ENCODE measurements around the gene PTPN4.

DNA sequence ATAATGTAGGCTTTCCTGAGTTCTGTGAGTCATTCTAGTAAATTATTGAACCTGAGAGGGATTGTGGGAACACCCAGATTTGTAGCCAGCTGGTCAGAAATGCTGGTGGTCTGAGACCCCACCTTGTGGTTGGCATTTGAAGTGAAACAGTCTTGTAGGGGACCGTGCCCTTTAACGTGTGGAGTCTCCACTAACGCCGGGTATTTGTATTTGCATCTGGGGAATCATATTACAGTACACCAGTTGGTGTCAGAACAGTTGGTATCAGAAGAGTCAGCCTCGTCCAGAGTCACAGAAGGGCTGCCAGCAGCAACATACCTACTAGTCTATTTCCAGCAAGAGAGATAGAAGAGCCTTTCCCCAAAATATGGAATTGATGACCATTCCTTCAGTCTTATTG lies 38.3 kb upstream of the PTPN4 start:
- TF ChIP-seq, protein P1, sequence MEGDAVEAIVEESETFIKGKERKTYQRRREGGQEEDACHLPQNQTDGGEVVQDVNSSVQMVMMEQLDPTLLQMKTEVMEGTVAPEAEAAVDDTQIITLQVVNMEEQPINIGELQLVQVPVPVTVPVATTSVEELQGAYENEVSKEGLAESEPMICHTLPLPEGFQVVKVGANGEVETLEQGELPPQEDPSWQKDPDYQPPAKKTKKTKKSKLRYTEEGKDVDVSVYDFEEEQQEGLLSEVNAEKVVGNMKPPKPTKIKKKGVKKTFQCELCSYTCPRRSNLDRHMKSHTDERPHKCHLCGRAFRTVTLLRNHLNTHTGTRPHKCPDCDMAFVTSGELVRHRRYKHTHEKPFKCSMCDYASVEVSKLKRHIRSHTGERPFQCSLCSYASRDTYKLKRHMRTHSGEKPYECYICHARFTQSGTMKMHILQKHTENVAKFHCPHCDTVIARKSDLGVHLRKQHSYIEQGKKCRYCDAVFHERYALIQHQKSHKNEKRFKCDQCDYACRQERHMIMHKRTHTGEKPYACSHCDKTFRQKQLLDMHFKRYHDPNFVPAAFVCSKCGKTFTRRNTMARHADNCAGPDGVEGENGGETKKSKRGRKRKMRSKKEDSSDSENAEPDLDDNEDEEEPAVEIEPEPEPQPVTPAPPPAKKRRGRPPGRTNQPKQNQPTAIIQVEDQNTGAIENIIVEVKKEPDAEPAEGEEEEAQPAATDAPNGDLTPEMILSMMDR (IDR thresholded peaks at IDR 0.05; ENCODE audit: poor library complexity, severe bottlenecking): no peak
- no peak for TF ChIP-seq POLR2AphosphoS5 (IDR thresholded peaks at IDR 0.05)
- TF ChIP-seq EP300 (conservative IDR thresholded peaks at IDR 0.05; ENCODE audit: poor library complexity, severe bottlenecking): no peak
- no peak for TF ChIP-seq REST (IDR thresholded peaks at IDR 0.05; ENCODE audit: borderline replicate concordance)
- TF ChIP-seq RAD21 (conservative IDR thresholded peaks at IDR 0.05): no peak
- no peak for TF ChIP-seq EZH2 (IDR thresholded peaks at IDR 0.05; ENCODE audit: borderline replicate concordance, insufficient read depth, low read length, poor library complexity, severe bottlenecking)
- TF ChIP-seq SMC3 (conservative IDR thresholded peaks at IDR 0.05; ENCODE audit: poor library complexity): no peak
- no peak for TF ChIP-seq TAF1 (IDR thresholded peaks at IDR 0.05; ENCODE audit: low read depth)
- no peak for TF ChIP-seq MXI1 (conservative IDR thresholded peaks at IDR 0.05; ENCODE audit: poor library complexity, severe bottlenecking)

Measured in neural cell (in vitro differentiated cells).